Measurements from ENCODE around the gene FHAD1. TPM values are rescaled to one million over a fixed set of nuclear protein-coding genes. Genes with fewer than 3 reads are reported as not detected.

The FHAD1 gene
- total and polyA plus RNA-seq, 2 experiments from 2014 or later = 0.24 to 0.74 TPM

DNA sequence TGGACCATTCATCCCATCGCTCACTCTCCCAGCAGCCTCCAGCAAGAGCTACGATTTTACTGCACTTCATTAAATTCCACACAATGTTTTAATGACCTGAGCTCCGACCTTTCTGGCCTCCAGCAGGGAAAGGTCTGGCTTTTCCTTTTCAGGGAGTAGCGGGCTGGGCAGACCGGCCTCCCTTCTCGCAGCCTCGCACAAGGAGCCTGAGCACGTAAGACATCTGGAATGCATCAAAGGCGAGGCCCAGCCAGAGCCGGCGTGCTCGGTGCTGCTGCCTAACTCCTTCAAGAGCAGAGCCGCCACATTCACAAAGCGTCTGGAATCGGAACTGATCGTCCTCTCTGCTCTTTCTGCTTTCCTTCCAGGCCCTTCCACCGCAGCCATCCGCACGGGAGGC, 32.5 kb upstream of the FHAD1 start:
- peaks cover 40% of the 10 kb centered on the region for H3K4me1 ChIP-seq (ENCODE audit: low read depth)
- peak; percentile 62 to 85 for DNase-seq (ENCODE audit: low read depth in 1 of 2, low spot score in 1 of 2)
- no peak overlapping the region for H3K4me3 ChIP-seq
- TF ChIP-seq, protein P1, sequence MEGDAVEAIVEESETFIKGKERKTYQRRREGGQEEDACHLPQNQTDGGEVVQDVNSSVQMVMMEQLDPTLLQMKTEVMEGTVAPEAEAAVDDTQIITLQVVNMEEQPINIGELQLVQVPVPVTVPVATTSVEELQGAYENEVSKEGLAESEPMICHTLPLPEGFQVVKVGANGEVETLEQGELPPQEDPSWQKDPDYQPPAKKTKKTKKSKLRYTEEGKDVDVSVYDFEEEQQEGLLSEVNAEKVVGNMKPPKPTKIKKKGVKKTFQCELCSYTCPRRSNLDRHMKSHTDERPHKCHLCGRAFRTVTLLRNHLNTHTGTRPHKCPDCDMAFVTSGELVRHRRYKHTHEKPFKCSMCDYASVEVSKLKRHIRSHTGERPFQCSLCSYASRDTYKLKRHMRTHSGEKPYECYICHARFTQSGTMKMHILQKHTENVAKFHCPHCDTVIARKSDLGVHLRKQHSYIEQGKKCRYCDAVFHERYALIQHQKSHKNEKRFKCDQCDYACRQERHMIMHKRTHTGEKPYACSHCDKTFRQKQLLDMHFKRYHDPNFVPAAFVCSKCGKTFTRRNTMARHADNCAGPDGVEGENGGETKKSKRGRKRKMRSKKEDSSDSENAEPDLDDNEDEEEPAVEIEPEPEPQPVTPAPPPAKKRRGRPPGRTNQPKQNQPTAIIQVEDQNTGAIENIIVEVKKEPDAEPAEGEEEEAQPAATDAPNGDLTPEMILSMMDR (IDR thresholded peaks at IDR 0.05; ENCODE audit: low read depth, low read length) = no peak
- H3K9me3 ChIP-seq (ENCODE audit: low read depth) = no peaks in the 10 kb centered on the region
- H3K36me3 ChIP-seq = peaks cover 8% of the 10 kb centered on the region
- H3K27me3 ChIP-seq = no peaks in the 10 kb centered on the region
- H3K27ac ChIP-seq = peak overlapping the region; percentile 80

DNA sequence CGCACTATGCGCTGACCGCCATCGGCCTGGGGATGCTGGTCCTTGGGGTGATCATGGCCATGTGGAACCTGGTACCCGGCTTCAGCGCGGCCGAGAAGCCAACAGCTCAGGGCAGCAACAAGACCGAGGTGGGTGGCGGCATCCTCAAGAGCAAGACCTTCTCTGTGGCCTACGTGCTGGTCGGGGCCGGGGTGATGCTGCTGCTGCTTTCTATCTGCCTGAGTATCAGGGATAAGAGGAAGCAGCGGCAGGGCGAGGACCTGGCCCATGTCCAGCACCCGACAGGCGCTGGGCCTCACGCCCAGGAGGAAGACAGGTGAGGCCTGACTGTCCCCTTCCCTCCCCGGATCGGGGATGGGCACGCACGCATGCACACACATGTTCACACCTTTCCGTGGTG, 31.9 kb upstream of the FHAD1 start:
- DNase-seq (ENCODE audit: low read depth in 1 of 2, low spot score in 1 of 2) = no peak
- Histone ChIP-seq H3K27me3 (no peaks in the 10 kb centered on the region), H3K27ac (peak overlapping the region; percentile 80), H3K4me1 (ENCODE audit: low read depth) (peaks cover 39% of the 10 kb centered on the region), H3K4me3 (no peak overlapping the region), H3K9me3 (ENCODE audit: low read depth) (no peaks in the 10 kb centered on the region), H3K36me3 (peaks cover 14% of the 10 kb centered on the region)
- TF ChIP-seq, protein P1 (IDR thresholded peaks at IDR 0.05; ENCODE audit: low read depth, low read length) = no peak

DNA sequence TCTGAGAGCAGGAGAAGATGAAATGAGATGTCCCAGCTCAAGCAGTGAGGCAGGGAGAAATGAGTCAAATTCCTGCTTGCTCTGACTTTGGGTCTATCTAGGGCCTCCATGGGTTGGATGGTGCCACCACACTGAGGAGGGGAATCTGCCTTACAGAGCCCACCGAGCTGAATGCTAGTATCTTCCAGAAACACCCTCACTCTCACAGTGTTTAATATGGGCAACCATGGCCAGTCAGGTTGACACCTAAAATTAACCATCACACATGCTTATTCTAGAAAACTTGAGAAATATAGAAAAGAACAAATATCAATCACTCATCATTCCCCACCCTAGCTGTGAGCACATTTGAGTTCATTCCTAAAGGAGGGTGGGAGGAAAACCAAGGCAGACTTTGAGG, 29.4 kb upstream of the FHAD1 start:
- DNase-seq (ENCODE audit: low read depth in 1 of 2, low spot score in 1 of 2) = no peak
- H3K4me3 ChIP-seq = no peak overlapping the region
- H3K9me3 ChIP-seq (ENCODE audit: low read depth) = no peaks in the 10 kb centered on the region
- H3K27ac ChIP-seq = no peak overlapping the region
- H3K36me3 ChIP-seq = peaks cover 14% of the 10 kb centered on the region
- TF ChIP-seq, protein P1 (IDR thresholded peaks at IDR 0.05; ENCODE audit: low read depth, low read length) = no peak
- H3K4me1 ChIP-seq (ENCODE audit: low read depth) = peaks cover 30% of the 10 kb centered on the region
- H3K27me3 ChIP-seq = no peaks in the 10 kb centered on the region

DNA sequence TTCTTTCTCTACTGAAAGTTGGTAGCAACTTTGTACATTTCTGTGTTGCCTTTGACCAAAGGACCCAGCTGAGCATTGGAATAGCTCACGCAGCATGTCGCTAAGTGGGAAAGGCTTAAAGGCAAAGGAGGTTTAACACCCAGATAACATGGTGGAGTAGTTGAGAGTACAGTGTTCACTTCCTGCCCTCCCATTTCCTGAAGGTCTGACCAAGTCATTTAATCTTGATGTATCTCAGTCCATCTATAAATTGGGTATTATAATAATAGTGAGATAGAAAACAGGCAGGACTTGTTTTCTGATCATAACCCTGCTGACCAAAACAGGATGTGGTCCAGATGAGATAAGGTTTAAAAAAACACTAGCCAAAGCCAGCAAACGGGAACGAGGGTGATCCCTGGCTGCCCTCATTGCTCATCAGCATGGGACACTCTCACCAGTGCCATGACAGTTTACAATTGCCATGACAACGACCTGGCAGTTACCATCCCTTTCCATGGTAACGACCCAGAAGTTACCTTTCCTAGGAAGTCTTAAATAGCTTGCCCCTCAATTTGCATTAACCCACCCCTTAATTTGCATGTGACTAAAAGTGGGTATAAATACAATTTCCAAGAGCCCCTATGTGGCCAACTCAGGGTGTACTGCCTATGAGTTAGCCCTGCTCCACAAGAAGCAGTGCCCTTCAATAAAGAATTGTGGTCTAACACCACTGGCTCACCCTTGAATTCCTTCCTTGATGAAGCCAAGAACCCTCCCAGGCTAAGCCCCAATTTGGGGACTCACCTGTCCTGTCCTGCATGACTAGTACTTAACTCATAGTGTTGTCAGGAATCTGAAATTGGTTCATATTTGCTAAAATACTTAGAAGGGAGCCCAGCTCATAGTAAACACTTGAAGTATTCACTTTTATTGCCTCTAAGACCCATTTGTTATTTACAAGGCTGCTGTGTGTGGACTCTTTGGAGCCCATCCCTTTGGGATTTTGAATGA, 28.4 kb upstream of the FHAD1 start:
- Histone ChIP-seq H3K4me1 (ENCODE audit: low read depth) (peaks cover 21% of the 10 kb centered on the region), H3K9me3 (ENCODE audit: low read depth) (no peaks in the 10 kb centered on the region), H3K27ac (no peak overlapping the region), H3K27me3 (no peaks in the 10 kb centered on the region), H3K4me3 (no peak overlapping the region), H3K36me3 (peaks cover 14% of the 10 kb centered on the region)
- DNase-seq (ENCODE audit: low read depth in 1 of 2, low spot score in 1 of 2) = peak in 1 of 2 donors; percentile 70
- TF ChIP-seq, protein P1 (IDR thresholded peaks at IDR 0.05; ENCODE audit: low read depth, low read length) = no peak

DNA sequence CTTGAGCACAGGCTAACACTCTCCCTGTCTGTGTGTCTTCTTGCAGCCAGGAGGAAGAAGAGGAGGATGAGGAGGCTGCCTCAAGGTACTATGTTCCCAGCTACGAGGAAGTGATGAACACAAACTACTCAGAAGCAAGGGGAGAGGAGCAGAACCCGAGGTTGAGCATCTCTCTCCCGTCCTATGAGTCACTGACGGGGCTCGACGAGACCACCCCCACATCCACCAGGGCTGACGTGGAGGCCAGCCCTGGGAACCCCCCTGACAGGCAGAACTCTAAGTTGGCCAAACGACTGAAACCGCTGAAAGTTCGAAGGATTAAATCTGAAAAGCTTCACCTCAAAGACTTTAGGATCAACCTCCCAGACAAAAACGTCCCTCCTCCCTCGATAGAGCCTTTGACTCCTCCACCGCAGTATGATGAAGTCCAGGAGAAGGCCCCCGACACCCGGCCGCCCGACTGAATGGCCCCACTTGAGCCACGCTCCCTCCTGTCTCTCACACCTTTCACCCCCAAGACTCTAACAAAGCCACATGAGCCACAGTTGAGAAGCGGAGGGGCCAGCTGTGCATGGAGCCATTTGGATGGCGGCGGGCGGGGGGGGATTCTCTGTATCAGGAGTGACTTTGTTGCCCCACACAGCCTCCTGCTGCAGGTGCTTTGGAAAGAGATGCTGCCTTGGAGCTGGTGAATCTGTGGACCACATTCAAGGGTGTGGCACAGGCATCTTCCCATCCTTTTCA, 27.6 kb upstream of the FHAD1 start:
- no peak for DNase-seq (ENCODE audit: low read depth in 1 of 2, low spot score in 1 of 2)
- no peaks in the 10 kb centered on the region for H3K27me3 ChIP-seq
- H3K27ac ChIP-seq = no peak overlapping the region
- no peak overlapping the region for H3K4me3 ChIP-seq
- no peaks in the 10 kb centered on the region for H3K9me3 ChIP-seq (ENCODE audit: low read depth)
- H3K36me3 ChIP-seq = peaks cover 14% of the 10 kb centered on the region
- TF ChIP-seq, protein P1 (IDR thresholded peaks at IDR 0.05; ENCODE audit: low read depth, low read length) = no peak
- peaks cover 17% of the 10 kb centered on the region for H3K4me1 ChIP-seq (ENCODE audit: low read depth)

Data from cardiac muscle cell (in vitro differentiated cells and primary cell).